H1 (cell line): ENCODE measurements around the gene PTPRD.

ENCODE experiments used
- BCL11A ChIP-seq, 2 experiments: IDR thresholded peaks; one replicate each; pipeline ENCODE4 v1.6.1; 2011; ENCODE audit warnings: low read depth in 2 of 2, low read length in 2 of 2, mild to moderate bottlenecking in 2 of 2
- HDAC2 ChIP-seq, 2 experiments: fragments of 300-600 bp in 1 of 2; sonication (generic) in 1 of 2; IDR thresholded peaks; 2 replicates each; pipeline ENCODE4 v1.6.1; 2011 to 2012; ENCODE audit warnings: low read depth in 2 of 2, low read length in 2 of 2, mild to moderate bottlenecking in 2 of 2, moderate library complexity in 2 of 2, borderline replicate concordance in 1 of 2, inconsistent platforms in 1 of 2
- JUND ChIP-seq: IDR thresholded peaks from 2 replicates; pipeline ENCODE4 v1.6.1; 2011; ENCODE audit warnings: mild to moderate bottlenecking, improper control_type of control experiment, low read length
- PHF8 ChIP-seq: fragments of 200-600 bp; sonication (generic); conservative IDR thresholded peaks from 2 replicates; pipeline ENCODE4 v1.7.1; 2012; ENCODE audit warnings: low read depth, mild to moderate bottlenecking, inconsistent platforms, low read length, moderate library complexity
- POLR2A ChIP-seq, 2 experiments: IDR thresholded peaks; 1 replicate in 1 of 2; 2 replicates in 1 of 2; pipeline ENCODE4 v1.6.1; 2011; ENCODE audit warnings: low read depth in 2 of 2, low read length in 2 of 2, mild to moderate bottlenecking in 2 of 2; ENCODE audit errors: control extremely low read depth in 1 of 2
- POLR2AphosphoS5 ChIP-seq: IDR thresholded peaks from 2 replicates; pipeline ENCODE4 v1.6.1; 2011; ENCODE audit warnings: low read depth, low read length
- RFX5 ChIP-seq: IDR thresholded peaks from 2 replicates; pipeline ENCODE4 v1.6.1; 2011; ENCODE audit warnings: low read depth, low read length, improper control_type of control experiment, borderline replicate concordance
- SP4 ChIP-seq: IDR thresholded peaks from 2 replicates; pipeline ENCODE4 v1.6.1; 2012; ENCODE audit warnings: low read length, inconsistent platforms
- TF ChIP-seq, protein P1 (sequence below), 3 experiments: IDR thresholded peaks; 1 replicate in 2 of 3; 2 replicates in 1 of 3; pipeline versions ENCODE4 v1.5.1 to v1.6.1; 2011; ENCODE audit warnings: low read length in 3 of 3, mild to moderate bottlenecking in 3 of 3, inconsistent platforms in 2 of 3, low read depth in 1 of 3, moderate library complexity in 1 of 3; ENCODE audit not compliant: insufficient read depth in 1 of 3; ENCODE audit errors: control extremely low read depth in 1 of 3

DNA sequence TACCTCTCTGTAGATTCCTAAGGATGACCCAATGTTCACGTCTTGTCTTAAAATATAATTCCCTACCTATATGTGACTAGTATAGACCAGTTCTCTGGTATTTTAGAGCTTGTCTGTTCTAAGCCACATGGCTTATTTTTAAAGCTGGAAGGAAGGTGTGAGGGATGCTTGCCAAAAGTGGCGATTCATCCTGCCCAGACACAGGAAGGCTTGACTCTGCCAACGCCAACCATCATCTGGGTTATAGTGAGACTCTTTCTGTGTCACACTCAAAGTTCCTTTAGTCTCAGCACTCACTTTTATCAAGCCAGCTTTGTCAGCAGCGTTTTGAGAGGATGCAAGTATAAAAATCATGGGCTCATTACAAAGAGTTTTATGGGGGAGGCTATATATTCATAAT, 500.0 kb downstream of the PTPRD start:
- TF ChIP-seq, protein P1, sequence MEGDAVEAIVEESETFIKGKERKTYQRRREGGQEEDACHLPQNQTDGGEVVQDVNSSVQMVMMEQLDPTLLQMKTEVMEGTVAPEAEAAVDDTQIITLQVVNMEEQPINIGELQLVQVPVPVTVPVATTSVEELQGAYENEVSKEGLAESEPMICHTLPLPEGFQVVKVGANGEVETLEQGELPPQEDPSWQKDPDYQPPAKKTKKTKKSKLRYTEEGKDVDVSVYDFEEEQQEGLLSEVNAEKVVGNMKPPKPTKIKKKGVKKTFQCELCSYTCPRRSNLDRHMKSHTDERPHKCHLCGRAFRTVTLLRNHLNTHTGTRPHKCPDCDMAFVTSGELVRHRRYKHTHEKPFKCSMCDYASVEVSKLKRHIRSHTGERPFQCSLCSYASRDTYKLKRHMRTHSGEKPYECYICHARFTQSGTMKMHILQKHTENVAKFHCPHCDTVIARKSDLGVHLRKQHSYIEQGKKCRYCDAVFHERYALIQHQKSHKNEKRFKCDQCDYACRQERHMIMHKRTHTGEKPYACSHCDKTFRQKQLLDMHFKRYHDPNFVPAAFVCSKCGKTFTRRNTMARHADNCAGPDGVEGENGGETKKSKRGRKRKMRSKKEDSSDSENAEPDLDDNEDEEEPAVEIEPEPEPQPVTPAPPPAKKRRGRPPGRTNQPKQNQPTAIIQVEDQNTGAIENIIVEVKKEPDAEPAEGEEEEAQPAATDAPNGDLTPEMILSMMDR (IDR thresholded peaks at IDR 0.05; ENCODE audit: control extremely low read depth in 1 of 3, insufficient read depth in 1 of 3, low read depth in 1 of 3, low read length in 3 of 3): no peak
- TF ChIP-seq RFX5 (no peak), SP4 (no peak), POLR2AphosphoS5 (no peak), POLR2A (IDR thresholded peaks at IDR 0.05; ENCODE audit: control extremely low read depth in 1 of 2, low read depth in 2 of 2, low read length in 2 of 2) (no peak), JUND (no peak), BCL11A (IDR thresholded peaks at IDR 0.05; ENCODE audit: low read depth in 2 of 2, low read length in 2 of 2) (no peak), PHF8 (no peak), HDAC2 (IDR thresholded peaks at IDR 0.05; ENCODE audit: borderline replicate concordance in 1 of 2, low read depth in 2 of 2, low read length in 2 of 2) (no peak)
